Peyer's patch (tissue), 4 donors: ENCODE measurements around the gene NFATC3.
"Not testable (repeated sequence)": the region's sequence is repeated elsewhere in the genome, so short reads cannot be mapped to it uniquely, and the experiment has no call there.

Source experiments
- CTCF ChIP-seq, 6 experiments: fragments of 450-650 bp in 4 of 6; fragments of 200-600 bp in 2 of 6; sonication (generic) in 1 of 6; IDR thresholded peaks; one replicate each; pipeline ENCODE4 v1.5.1; 2017 to 2019; ENCODE audit warnings: antibody characterized with exemption in 6 of 6, mild to moderate bottlenecking in 3 of 6, moderate library complexity in 1 of 6
- POLR2A ChIP-seq, 2 donors: fragments of 450-650 bp; IDR thresholded peaks; one replicate each; pipeline ENCODE4 v1.5.1; 2017; ENCODE audit warnings: antibody characterized with exemption in 2 of 2, mild to moderate bottlenecking in 2 of 2, moderate library complexity in 2 of 2

GRCh38 chr16:68109156-68109555 is 24.0 kb downstream of the NFATC3 start:
- not testable (repeated sequence) for TF ChIP-seq CTCF, POLR2A (IDR thresholded peaks at IDR 0.05)
